ENCODE measurements around the gene RAB3GAP1. TPM values are rescaled to one million over a fixed set of nuclear protein-coding genes. Genes with fewer than 3 reads are reported as not detected.

Gene RAB3GAP1
- total RNA-seq, 1 experiment from 2014 or later: 38.6 TPM

DNA sequence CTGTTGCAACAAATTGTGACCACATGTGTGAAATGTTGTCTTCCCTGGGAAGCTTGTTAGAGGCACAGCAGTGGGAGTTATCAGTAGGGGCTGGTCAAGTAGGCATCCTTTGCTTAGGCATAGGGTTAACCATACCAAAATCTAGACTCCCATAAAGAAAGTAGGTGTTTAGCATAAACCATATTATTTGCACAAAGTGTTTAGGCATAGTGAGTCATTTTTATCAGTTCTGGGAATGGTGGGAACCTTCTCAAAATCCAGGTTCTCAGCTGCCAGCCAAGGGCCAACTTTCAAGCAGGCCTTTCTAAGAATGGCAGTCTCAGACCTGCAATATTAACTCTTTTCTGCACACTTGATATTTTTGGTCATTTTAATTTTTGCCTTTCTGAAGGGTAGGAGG lies 88.5 kb downstream of the RAB3GAP1 start:
- Histone ChIP-seq H3K4me1 (ENCODE audit: control insufficient read depth, insufficient read depth, low read length) (no peaks in the 10 kb centered on the region), H3K9me3 (ENCODE audit: control insufficient read depth, insufficient read depth, low read depth, low read length) (peaks cover 6% of the 10 kb centered on the region; the same call in 1 of the 2 replicates), H3K36me3 (ENCODE audit: control insufficient read depth, insufficient read depth, low read length) (peaks cover 2% of the 10 kb centered on the region), H3K27me3 (ENCODE audit: control insufficient read depth, insufficient read depth, low read length) (no peaks in the 10 kb centered on the region), H3K4me3 (ENCODE audit: low read depth in 2 of 2, low read length in 2 of 2) (no peak overlapping the region), H3K27ac (ENCODE audit: low read length) (no peak overlapping the region)
- BruUV-seq (replicated peaks): no TSS peak
- POLR2A ChIA-PET: no interaction called here
- in situ Hi-C loops (cut with HindIII; ENCODE audit: low pct_unique_long_range_greater_than_20kb, low sequenced_read_pairs) (no loop called here), intact Hi-C loops (cut with micrococcal nuclease; ENCODE audit: unreplicated experiment) (no loop called here)
- ATAC-seq (no peak), DNase-seq (ENCODE audit: low read depth, low spot score) (no peak)
- CTCF ChIA-PET: no interaction called here
- TF ChIP-seq, protein P1, sequence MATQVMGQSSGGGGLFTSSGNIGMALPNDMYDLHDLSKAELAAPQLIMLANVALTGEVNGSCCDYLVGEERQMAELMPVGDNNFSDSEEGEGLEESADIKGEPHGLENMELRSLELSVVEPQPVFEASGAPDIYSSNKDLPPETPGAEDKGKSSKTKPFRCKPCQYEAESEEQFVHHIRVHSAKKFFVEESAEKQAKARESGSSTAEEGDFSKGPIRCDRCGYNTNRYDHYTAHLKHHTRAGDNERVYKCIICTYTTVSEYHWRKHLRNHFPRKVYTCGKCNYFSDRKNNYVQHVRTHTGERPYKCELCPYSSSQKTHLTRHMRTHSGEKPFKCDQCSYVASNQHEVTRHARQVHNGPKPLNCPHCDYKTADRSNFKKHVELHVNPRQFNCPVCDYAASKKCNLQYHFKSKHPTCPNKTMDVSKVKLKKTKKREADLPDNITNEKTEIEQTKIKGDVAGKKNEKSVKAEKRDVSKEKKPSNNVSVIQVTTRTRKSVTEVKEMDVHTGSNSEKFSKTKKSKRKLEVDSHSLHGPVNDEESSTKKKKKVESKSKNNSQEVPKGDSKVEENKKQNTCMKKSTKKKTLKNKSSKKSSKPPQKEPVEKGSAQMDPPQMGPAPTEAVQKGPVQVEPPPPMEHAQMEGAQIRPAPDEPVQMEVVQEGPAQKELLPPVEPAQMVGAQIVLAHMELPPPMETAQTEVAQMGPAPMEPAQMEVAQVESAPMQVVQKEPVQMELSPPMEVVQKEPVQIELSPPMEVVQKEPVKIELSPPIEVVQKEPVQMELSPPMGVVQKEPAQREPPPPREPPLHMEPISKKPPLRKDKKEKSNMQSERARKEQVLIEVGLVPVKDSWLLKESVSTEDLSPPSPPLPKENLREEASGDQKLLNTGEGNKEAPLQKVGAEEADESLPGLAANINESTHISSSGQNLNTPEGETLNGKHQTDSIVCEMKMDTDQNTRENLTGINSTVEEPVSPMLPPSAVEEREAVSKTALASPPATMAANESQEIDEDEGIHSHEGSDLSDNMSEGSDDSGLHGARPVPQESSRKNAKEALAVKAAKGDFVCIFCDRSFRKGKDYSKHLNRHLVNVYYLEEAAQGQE (IDR thresholded peaks at IDR 0.05; ENCODE audit: insufficient read depth in 1 of 2, low read depth in 2 of 2, low read length in 1 of 2): no peak
- TF ChIP-seq TCF7L2 (IDR thresholded peaks at IDR 0.05; ENCODE audit: low read depth, low read length) (no peak), SIN3A (IDR thresholded peaks at IDR 0.05; ENCODE audit: borderline replicate concordance, insufficient read depth, low read depth, low read length) (no peak), POLR2AphosphoS5 (IDR thresholded peaks at IDR 0.05; ENCODE audit: low read depth, low read length) (no peak)
- TF ChIP-seq, protein P2, sequence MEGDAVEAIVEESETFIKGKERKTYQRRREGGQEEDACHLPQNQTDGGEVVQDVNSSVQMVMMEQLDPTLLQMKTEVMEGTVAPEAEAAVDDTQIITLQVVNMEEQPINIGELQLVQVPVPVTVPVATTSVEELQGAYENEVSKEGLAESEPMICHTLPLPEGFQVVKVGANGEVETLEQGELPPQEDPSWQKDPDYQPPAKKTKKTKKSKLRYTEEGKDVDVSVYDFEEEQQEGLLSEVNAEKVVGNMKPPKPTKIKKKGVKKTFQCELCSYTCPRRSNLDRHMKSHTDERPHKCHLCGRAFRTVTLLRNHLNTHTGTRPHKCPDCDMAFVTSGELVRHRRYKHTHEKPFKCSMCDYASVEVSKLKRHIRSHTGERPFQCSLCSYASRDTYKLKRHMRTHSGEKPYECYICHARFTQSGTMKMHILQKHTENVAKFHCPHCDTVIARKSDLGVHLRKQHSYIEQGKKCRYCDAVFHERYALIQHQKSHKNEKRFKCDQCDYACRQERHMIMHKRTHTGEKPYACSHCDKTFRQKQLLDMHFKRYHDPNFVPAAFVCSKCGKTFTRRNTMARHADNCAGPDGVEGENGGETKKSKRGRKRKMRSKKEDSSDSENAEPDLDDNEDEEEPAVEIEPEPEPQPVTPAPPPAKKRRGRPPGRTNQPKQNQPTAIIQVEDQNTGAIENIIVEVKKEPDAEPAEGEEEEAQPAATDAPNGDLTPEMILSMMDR (IDR thresholded peaks at IDR 0.05): no peak

DNA sequence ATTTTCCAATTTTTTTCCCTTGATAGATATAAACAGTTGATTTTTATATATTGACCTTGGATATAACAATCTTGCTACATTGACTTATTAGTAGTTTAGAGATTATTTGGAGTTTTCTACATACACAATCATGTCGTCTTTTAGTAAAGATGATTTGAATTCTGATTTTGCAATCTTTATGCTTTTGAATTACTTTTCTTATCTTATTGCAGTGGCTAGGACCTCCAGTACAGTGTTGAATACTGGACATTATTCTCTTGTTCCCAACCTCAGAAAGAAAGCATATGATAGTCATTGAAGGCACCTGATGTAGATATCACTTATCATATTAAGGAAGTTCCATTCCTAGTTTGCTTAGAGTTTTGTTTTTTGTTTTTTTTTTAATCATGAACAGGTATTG lies 90.2 kb downstream of the RAB3GAP1 start:
- Histone ChIP-seq H3K36me3 (ENCODE audit: control insufficient read depth, insufficient read depth, low read length) (peaks cover 2% of the 10 kb centered on the region), H3K27me3 (ENCODE audit: control insufficient read depth, insufficient read depth, low read length) (no peaks in the 10 kb centered on the region), H3K4me1 (ENCODE audit: control insufficient read depth, insufficient read depth, low read length) (no peaks in the 10 kb centered on the region), H3K9me3 (ENCODE audit: control insufficient read depth, insufficient read depth, low read depth, low read length) (peaks cover 6% of the 10 kb centered on the region; the same call in 1 of the 2 replicates), H3K4me3 (ENCODE audit: low read depth in 2 of 2, low read length in 2 of 2) (no peak overlapping the region), H3K27ac (ENCODE audit: low read length) (no peak overlapping the region)
- ChIA-PET POLR2A (no interaction called here), CTCF (no interaction called here)
- DNase-seq (ENCODE audit: low read depth, low spot score) (no peak), ATAC-seq (no peak)
- intact Hi-C loops (cut with micrococcal nuclease; ENCODE audit: unreplicated experiment): no loop called here
- no TSS peak for BruUV-seq (replicated peaks)
- TF ChIP-seq POLR2AphosphoS5 (IDR thresholded peaks at IDR 0.05; ENCODE audit: low read depth, low read length) (no peak), SIN3A (IDR thresholded peaks at IDR 0.05; ENCODE audit: borderline replicate concordance, insufficient read depth, low read depth, low read length) (no peak), TCF7L2 (IDR thresholded peaks at IDR 0.05; ENCODE audit: low read depth, low read length) (no peak)
- TF ChIP-seq, protein P1 (IDR thresholded peaks at IDR 0.05; ENCODE audit: insufficient read depth in 1 of 2, low read depth in 2 of 2, low read length in 1 of 2): no peak
- TF ChIP-seq, protein P2 (IDR thresholded peaks at IDR 0.05): no peak
- in situ Hi-C loops (cut with HindIII; ENCODE audit: low pct_unique_long_range_greater_than_20kb, low sequenced_read_pairs): no loop called here
